Neural progenitor cell (in vitro differentiated cells): ENCODE results near the gene NTM.

ENCODE experiments used
- CTCF ChIP-seq: fragments of 200-600 bp; sonication (generic); IDR thresholded peaks from 2 replicates; pipeline ENCODE4 v1.5.1; 2017; ENCODE audit warnings: antibody characterized with exemption, mild to moderate bottlenecking
- EZH2 ChIP-seq: fragments of 200-600 bp; sonication (generic); IDR thresholded peaks from 2 replicates; pipeline ENCODE4 v1.6.1; 2017; ENCODE audit warnings: antibody characterized with exemption, mild to moderate bottlenecking, moderate library complexity

- no peak for TF ChIP-seq EZH2
- no peak for TF ChIP-seq CTCF
Measured at GRCh38 chr11:132335311-132335710, 964.9 kb downstream of the NTM start.
